GM21737 (cell line): ENCODE data around the gene OR5D16.
"Not testable (repeated sequence)": the region's sequence is repeated elsewhere in the genome, so short reads cannot be mapped to it uniquely, and the experiment has no call there.

ENCODE experiments used
- ATAC-seq: cut with Tn5 transposase; IDR thresholded peaks from one replicate; pipeline ENCODE4 v1.9.1; 2021; ENCODE audit warnings: mild to moderate bottlenecking, moderate library complexity; ENCODE audit not compliant: unreplicated experiment

The OR5D16 gene

DNA sequence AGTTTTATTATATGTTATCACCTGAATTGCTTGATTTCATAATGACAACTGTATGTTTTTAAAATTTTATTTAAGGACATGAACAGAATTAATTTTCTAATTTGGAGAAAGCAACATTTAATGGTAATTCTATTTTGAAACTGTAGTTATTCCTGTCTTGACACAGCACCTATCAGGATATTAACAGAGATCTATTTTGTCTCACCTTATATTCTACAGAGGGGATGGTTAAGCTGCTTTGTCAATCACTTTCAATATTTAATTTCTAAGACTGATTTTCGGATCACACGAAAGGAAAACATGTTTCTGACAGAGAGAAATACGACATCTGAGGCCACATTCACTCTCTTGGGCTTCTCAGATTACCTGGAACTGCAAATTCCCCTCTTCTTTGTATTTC, at the start of gene OR5D16:
OR5D16 (plus strand) TSS at position 301 of the 400 bp plus-strand sequence; CDS start at position 301, 0 bp downstream.
- no peak for ATAC-seq

DNA sequence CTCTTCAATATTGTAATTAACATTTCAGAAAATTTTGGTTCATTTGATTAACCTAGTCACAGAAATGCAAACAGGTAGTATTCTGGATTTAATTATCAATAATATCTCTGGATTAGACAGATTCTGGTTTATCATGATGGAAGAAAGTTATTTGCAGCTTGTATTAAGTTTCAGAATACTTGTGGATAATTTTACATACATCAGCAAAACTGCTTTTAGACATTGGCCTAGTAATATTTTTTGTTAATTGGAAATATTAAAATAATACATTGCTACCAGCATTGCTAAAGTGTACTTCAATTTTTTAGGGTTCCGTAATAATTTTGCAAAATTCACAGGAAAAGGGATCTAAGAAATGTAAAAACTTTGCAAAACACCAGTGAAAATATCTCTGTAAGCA, 46.9 kb upstream of the OR5D16 start:
- ATAC-seq, result no peak

- no peak for ATAC-seq
Measured at GRCh38 chr11:55793321-55793720, 45.2 kb upstream of the OR5D16 start.

DNA sequence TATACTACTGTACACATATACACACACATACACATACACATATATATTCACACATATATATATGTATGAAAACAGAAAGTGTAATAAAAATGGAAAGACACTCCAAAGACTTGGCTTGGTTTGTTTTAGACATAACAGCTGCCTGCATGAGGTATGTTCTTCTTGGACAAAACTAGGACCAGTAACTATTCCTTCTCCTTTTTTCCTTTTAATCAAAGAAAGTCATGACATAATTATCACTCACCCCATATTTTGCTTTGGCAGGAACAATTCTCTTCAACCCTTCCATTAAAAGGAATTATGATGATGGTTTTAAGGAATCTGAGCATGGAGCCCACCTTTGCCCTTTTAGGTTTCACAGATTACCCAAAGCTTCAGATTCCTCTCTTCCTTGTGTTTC, 43.3 kb upstream of the OR5D16 start, which contains the start of gene OR5D14:
OR5D14 (plus strand) TSS at position 301 of the 400 bp plus-strand sequence; CDS start at position 301, 0 bp downstream.
- ATAC-seq, result no peak

DNA sequence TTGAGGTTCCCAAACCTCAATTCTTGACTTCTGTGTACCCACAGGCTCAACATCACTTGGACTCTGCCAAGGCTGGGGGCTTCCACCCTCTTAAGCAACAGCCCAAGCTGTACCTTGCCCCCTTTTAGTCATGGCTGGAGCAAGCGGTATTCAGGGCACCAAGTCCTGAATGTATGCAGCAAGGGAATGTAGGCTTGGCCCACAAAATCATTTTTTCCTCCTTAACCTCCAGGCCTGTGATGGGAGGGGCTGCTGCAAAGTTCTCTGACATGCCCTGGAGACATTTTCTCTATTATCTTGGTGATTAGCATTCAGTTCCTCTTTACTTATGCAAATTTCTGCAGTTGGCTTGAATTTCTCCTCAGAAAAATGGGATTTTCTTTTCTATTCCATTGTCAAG, 32.3 kb upstream of the OR5D16 start:
- ATAC-seq, result no peak

- no peak for ATAC-seq
Measured at GRCh38 chr11:55811067-55811466, 27.5 kb upstream of the OR5D16 start, which contains the start of gene OR5L1. OR5L1 (plus strand) TSS chr11:55811367; CDS start chr11:55811467, 100 bp downstream.

- ATAC-seq, result no peak
Measured at GRCh38 chr11:55819330-55819729, 19.2 kb upstream of the OR5D16 start, which contains the start of gene OR5D18. OR5D18 (plus strand) TSS chr11:55819630; CDS start chr11:55819630, 0 bp downstream.

GRCh38 chr11:55826919-55827318, 11.6 kb upstream of the OR5D16 start, which contains the start of gene OR5L2:
OR5L2 (plus strand) TSS chr11:55827219; CDS start chr11:55827219, 0 bp downstream.
- no peak for ATAC-seq

- no peak for ATAC-seq
Measured at GRCh38 chr11:55847453-55847852, 8.9 kb downstream of the OR5D16 start.

DNA sequence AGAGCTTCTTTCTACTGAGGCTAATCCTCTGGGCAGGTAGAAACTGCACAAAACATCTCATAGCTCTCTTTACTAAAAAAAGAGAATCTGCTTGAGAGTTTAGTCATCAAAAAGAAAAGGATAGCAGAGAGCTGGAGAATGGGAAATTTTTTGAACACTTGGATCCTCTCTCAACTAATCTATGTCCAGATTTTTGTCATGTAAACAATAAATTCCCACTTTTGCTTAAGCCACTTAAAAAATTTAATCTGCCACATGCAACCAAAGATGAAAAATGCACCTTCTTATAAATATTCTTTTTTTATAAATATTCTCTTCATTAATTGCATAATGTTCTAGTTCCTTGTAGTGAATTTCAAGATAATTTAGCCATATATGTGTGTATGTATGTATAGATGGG, 10.5 kb downstream of the OR5D16 start:
- no peak for ATAC-seq

- ATAC-seq, result no peak
Measured at GRCh38 chr11:55852141-55852540, 13.6 kb downstream of the OR5D16 start.

- no peak for ATAC-seq
Measured at GRCh38 chr11:55854704-55855103, 16.2 kb downstream of the OR5D16 start.

DNA sequence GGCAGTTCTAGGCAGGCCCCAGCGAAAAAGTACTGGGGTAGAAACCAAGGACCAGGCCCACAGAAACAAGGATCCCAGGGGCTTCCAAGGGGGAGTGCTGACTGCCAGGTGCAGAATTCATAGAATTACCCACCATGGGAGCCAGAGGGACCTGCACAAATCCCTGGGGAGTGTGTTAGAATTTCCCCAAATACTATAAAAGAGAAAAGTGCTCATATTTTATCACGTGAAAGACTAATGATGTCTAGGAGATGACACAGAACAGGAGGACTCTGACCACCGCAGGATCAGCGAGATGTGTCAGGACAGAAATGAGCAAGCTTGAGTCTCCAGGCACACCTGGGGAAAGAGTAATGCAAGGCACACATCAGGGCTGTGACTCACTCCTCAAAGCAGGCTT, 28.8 kb downstream of the OR5D16 start:
- not testable (repeated sequence) for ATAC-seq

GRCh38 chr11:55872731-55873130, 34.2 kb downstream of the OR5D16 start:
- not testable (repeated sequence) for ATAC-seq

DNA sequence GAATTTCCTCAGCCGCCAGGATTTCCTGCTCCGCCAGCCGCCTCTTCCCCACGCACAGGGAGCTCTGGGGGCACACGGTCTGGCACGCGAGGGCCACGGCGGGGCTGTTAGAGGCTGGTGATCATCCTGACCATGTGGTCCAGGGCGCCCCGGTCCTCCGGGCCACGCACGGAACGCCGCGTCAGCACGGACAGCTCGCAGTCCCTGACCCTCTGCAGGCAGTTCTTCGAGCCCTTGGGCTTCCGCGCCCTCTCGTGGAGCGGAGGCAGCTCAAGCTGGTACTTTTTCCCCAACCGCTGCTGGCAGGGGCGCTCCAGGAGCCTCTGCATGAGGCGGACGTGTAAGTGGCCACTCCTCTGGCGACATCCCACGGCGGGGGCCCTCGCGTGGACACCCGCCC, 34.6 kb downstream of the OR5D16 start:
- ATAC-seq, result not testable (repeated sequence)

GRCh38 chr11:55882997-55883396, 44.4 kb downstream of the OR5D16 start, which contains the start of gene TRIM51:
TRIM51 (plus strand) TSS chr11:55883297; CDS start chr11:55885429, 2,132 bp downstream.
- not testable (repeated sequence) for ATAC-seq

- not testable (repeated sequence) for ATAC-seq
Measured at GRCh38 chr11:55884995-55885394, 46.4 kb downstream of the OR5D16 start.

DNA sequence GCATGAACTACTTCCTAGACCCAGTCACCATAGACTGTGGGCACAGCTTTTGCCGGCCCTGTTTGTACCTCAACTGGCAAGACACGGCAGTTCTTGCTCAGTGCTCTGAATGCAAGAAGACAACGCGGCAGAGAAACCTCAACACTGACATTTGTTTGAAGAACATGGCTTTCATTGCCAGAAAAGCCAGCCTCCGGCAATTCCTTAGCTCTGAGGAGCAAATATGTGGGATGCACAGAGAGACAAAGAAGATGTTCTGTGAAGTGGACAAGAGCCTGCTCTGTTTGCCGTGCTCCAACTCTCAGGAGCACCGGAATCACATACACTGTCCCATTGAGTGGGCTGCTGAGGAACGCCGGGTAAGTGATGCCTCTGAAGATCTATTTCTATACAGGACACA, 46.9 kb downstream of the OR5D16 start:
- ATAC-seq, result not testable (repeated sequence)
